ENCODE results near the gene SPAG16. TPM values are rescaled to one million over a fixed set of nuclear protein-coding genes. Genes with fewer than 3 reads are reported as not detected.

Gene SPAG16
- total RNA-seq, 1 experiment from 2014 or later = 17.3 TPM

- Histone ChIP-seq H2BK12ac (ENCODE audit: insufficient read length, low read depth, low read length) (no peak overlapping the region), H3K9ac (ENCODE audit: extremely low read depth, insufficient read length, low read length) (no peak overlapping the region), H4K20me1 (ENCODE audit: control insufficient read depth, insufficient read depth, insufficient read length) (no peaks in the 10 kb centered on the region), H3K23me2 (ENCODE audit: insufficient read length, low read depth, low read length, poor library complexity, severe bottlenecking) (no peaks in the 10 kb centered on the region), H3K27ac (ENCODE audit: insufficient read length, low read depth, low read length) (no peak overlapping the region), H3K56ac (ENCODE audit: insufficient read length, low read depth, low read length) (no peak overlapping the region), H4K5ac (ENCODE audit: insufficient read length, low read depth, low read length) (no peak overlapping the region), H3K14ac (ENCODE audit: insufficient read depth, low read length) (no peak overlapping the region), H4K91ac (ENCODE audit: insufficient read length, low read depth, low read length) (no peak overlapping the region), H2BK120ac (ENCODE audit: low read depth, low read length, poor library complexity, severe bottlenecking) (no peak overlapping the region), H4K8ac (replicated peaks; ENCODE audit: insufficient read length, low read depth, low read length) (no peak overlapping the region), H2BK15ac (ENCODE audit: low read depth, low read length) (no peak overlapping the region), H3T11ph (ENCODE audit: low read length) (no peak overlapping the region), H2AK5ac (ENCODE audit: insufficient read length, low read length) (no peak overlapping the region), H3K27me3 (ENCODE audit: insufficient read depth, low read length) (no peaks in the 10 kb centered on the region), H3K23ac (ENCODE audit: insufficient read length, low read depth, low read length) (no peak overlapping the region), H2AFZ (ENCODE audit: low read length) (no peak overlapping the region), H3K4me1 (ENCODE audit: insufficient read depth, low read length) (no peaks in the 10 kb centered on the region), H3K4ac (ENCODE audit: low read depth, low read length) (no peak overlapping the region), H3K9me3 (ENCODE audit: control insufficient read depth, low read depth, low read length) (no peaks in the 10 kb centered on the region), H3K4me2 (ENCODE audit: insufficient read depth, insufficient read length, low read length) (no peak overlapping the region), H3K79me1 (ENCODE audit: insufficient read depth, low read depth, low read length, poor library complexity, severe bottlenecking) (no peaks in the 10 kb centered on the region), H3K79me2 (ENCODE audit: insufficient read depth, low read length) (no peaks in the 10 kb centered on the region), H3K18ac (ENCODE audit: insufficient read length, low read depth, low read length) (no peak overlapping the region), H2BK5ac (ENCODE audit: insufficient read length, low read length) (no peak overlapping the region), H2BK20ac (ENCODE audit: low read depth, low read length, poor library complexity, severe bottlenecking) (no peak overlapping the region)
- peak overlapping the region in 2 of 3 experiments; percentile 15 to 82; a peak in 4 of 7 replicates for H3K27ac Mint-ChIP-seq
- peaks cover 9 to 10% of the 10 kb centered on the region in 2 experiments for H3K9me3 Mint-ChIP-seq
- WGBS (ENCODE audit: extremely low coverage, insufficient read length, low lambda C conversion rate) = no CpG with 5 or more reads among the region's 12 CpGs
- H3K36me3 Mint-ChIP-seq (ENCODE audit: insufficient read depth in 1 of 3, low read depth in 3 of 3) = peaks cover 7 to 8% (median 7%) of the 10 kb centered on the region in 3 experiments; a peak in 6 of 7 replicates
- no peak for TF ChIP-seq CTCF (conservative IDR thresholded peaks at IDR 0.05)
- no peak overlapping the region for H3K4me3 Mint-ChIP-seq
- H3K27me3 Mint-ChIP-seq (ENCODE audit: low read depth) = no peaks in the 10 kb centered on the region
- peaks cover 10 to 11% of the 10 kb centered on the region in 2 experiments for H3K4me1 Mint-ChIP-seq
- no peak for DNase-seq
Measured at GRCh38 chr2:213451542-213452239, 167.4 kb downstream of the SPAG16 start.

Data from H9 (cell line).